CD14-positive monocyte (primary cell): Measurements from ENCODE around the gene SAT2. TPM values are rescaled to one million over a fixed set of nuclear protein-coding genes. Genes with fewer than 3 reads are reported as not detected.

ENCODE experiments used
- DNase-seq, 3 donors: peaks; one replicate each; pipeline ENCODE4 v3.0.0-alpha.2; 2011 to 2022
- H2AFZ ChIP-seq: 2 replicates; pipeline ENCODE4 v1.6.0; 2012; ENCODE audit warnings: mild to moderate bottlenecking, low read depth, low read length, inconsistent platforms; ENCODE audit not compliant: insufficient read depth, poor library complexity, severe bottlenecking
- H3K27ac ChIP-seq, 2 donors: 1 replicate in 1 of 2; 2 replicates in 1 of 2; pipeline ENCODE4 v1.5.1; 2012 to 2013; ENCODE audit warnings: low read length in 2 of 2, control low read depth in 1 of 2, inconsistent platforms in 1 of 2, low read depth in 1 of 2, mild to moderate bottlenecking in 1 of 2
- H3K27me3 ChIP-seq, 2 donors: one replicate each; pipeline versions ENCODE4 v1.6.0 to v1.6.1; 2011 to 2013; ENCODE audit warnings: low read length in 2 of 2; ENCODE audit not compliant: control insufficient read depth in 2 of 2, insufficient read depth in 2 of 2
- H3K36me3 ChIP-seq, 2 donors: replicated peaks in 1 of 2; 1 replicate in 1 of 2; 2 replicates in 1 of 2; pipeline versions ENCODE4 v1.5.1 to v1.6.1; 2012 to 2013; ENCODE audit warnings: low read length in 2 of 2, control low read depth in 1 of 2, inconsistent platforms in 1 of 2, mild to moderate bottlenecking in 1 of 2; ENCODE audit not compliant: insufficient read depth in 2 of 2, control insufficient read depth in 1 of 2
- H3K4me1 ChIP-seq, 2 donors: 1 replicate in 1 of 2; 2 replicates in 1 of 2; pipeline versions ENCODE4 v1.5.1 to v1.6.1; 2012 to 2013; ENCODE audit warnings: low read length in 2 of 2, control low read depth in 1 of 2, inconsistent platforms in 1 of 2, mild to moderate bottlenecking in 1 of 2, moderate library complexity in 1 of 2; ENCODE audit not compliant: insufficient read depth in 2 of 2, control insufficient read depth in 1 of 2
- H3K4me2 ChIP-seq: replicated peaks from 2 replicates; pipeline ENCODE3; 2012; ENCODE audit warnings: low read length, moderate library complexity, mild to moderate bottlenecking; ENCODE audit not compliant: poor library complexity, severe bottlenecking; ENCODE audit errors: extremely low read depth
- H3K4me3 ChIP-seq, 3 experiments: fragments of 200-600 bp in 1 of 3; sonication (generic) in 1 of 3; replicated peaks in 1 of 3; 1 replicate in 2 of 3; 2 replicates in 1 of 3; pipeline ENCODE4 v1.5.1; 2011 to 2013; ENCODE audit warnings: low read length in 3 of 3, mild to moderate bottlenecking in 3 of 3, control low read depth in 2 of 3, low read depth in 2 of 3, inconsistent platforms in 1 of 3, moderate library complexity in 1 of 3
- H3K79me2 ChIP-seq: 2 replicates; pipeline ENCODE4 v1.6.0; 2012; ENCODE audit warnings: mild to moderate bottlenecking, control low read depth, inconsistent platforms, low read length, moderate library complexity; ENCODE audit not compliant: insufficient read depth
- H3K9ac ChIP-seq: 2 replicates; pipeline ENCODE4 v1.6.0; 2017; ENCODE audit warnings: low read length, mild to moderate bottlenecking; ENCODE audit not compliant: insufficient read depth, poor library complexity, severe bottlenecking
- H3K9me3 ChIP-seq, 2 donors: replicated peaks in 1 of 2; 1 replicate in 1 of 2; 2 replicates in 1 of 2; pipeline versions ENCODE4 v1.5.1 to v1.6.1; 2012 to 2013; ENCODE audit warnings: low read length in 2 of 2, control low read depth in 1 of 2; ENCODE audit not compliant: control insufficient read depth in 1 of 2, insufficient read depth in 1 of 2
- H4K20me1 ChIP-seq: 2 replicates; pipeline ENCODE4 v1.6.0; 2012; ENCODE audit warnings: mild to moderate bottlenecking, low read length, control low read depth, moderate library complexity; ENCODE audit not compliant: insufficient read depth
- H3K27ac Mint-ChIP-seq, 7 donors: one replicate each; pipeline ENCODE4 v1.8.0; 2020; ENCODE audit warnings: mild to moderate bottlenecking in 7 of 7, mixed read lengths in 7 of 7, moderate library complexity in 6 of 7, inconsistent platforms in 2 of 7
- H3K27me3 Mint-ChIP-seq, 3 donors: one replicate each; pipeline ENCODE4 v1.8.0; 2021 to 2022; ENCODE audit warnings: low read depth in 3 of 3, mild to moderate bottlenecking in 3 of 3, mixed read lengths in 3 of 3, moderate library complexity in 3 of 3, inconsistent platforms in 1 of 3
- H3K36me3 Mint-ChIP-seq, 2 donors: one replicate each; pipeline ENCODE4 v1.8.0; 2020; ENCODE audit warnings: mixed read lengths in 2 of 2, inconsistent platforms in 1 of 2, mild to moderate bottlenecking in 1 of 2
- H3K4me1 Mint-ChIP-seq: one replicate; pipeline ENCODE4 v1.8.0; 2020; ENCODE audit warnings: mild to moderate bottlenecking, mixed read lengths
- H3K4me3 Mint-ChIP-seq, 2 donors: one replicate each; pipeline ENCODE4 v1.8.0; 2020; ENCODE audit warnings: mild to moderate bottlenecking in 2 of 2, mixed read lengths in 2 of 2, moderate library complexity in 1 of 2
- H3K9me3 Mint-ChIP-seq, 7 donors: one replicate each; pipeline ENCODE4 v1.8.0; 2020 to 2022; ENCODE audit warnings: mixed read lengths in 7 of 7, mild to moderate bottlenecking in 6 of 7, moderate library complexity in 6 of 7, inconsistent platforms in 2 of 7
- CTCF ChIP-seq: fragments of 200-600 bp; IDR thresholded peaks from one replicate; pipeline ENCODE4 v1.8.0; 2022; ENCODE audit warnings: antibody characterized with exemption, mild to moderate bottlenecking
- WGBS: methylation state at CpG from one replicate; pipeline ENCODE4 v1.1.5; 2013; ENCODE audit warnings: missing lambda C conversion rate; ENCODE audit not compliant: insufficient coverage; 5-methylcytosine and 5-hydroxymethylcytosine counted together
- intact Hi-C, 2 donors: fragments of 100-400 bp; cut with micrococcal nuclease; formaldehyde crosslinking; loops; one replicate each; pipeline versions ENCODE4 v1.15.0 to v1.15.1; 2023
- polyA plus RNA-seq, 3 donors: library from polyadenylated mRNA; depleted of rRNA in 1 of 3; unstranded in 2 of 3; stranded (reverse) in 1 of 3; fragments of 300-500 nt in 2 of 3; fragments of >200 nt in 1 of 3; fragmentation: Illumina TruSeq in 2 of 3; gene quantifications; 1 replicate in 2 of 3; 2 replicates in 1 of 3; pipeline ENCODE4 v1.2.3, GENCODE V29; 2012 to 2021

SAT2 gene
- polyA plus RNA-seq, 3 donors = 83.4 to 155 (median 89.8) TPM

GRCh38 chr17:7588553-7589203, 38.9 kb downstream of the SAT2 start:
- no peak for DNase-seq
- Histone ChIP-seq H3K9ac (peak overlapping the region; percentile 40), H3K36me3 (peaks cover 53 to 55% of the 10 kb centered on the region in 2 donors), H3K27me3 (no peaks in the 10 kb centered on the region), H3K9me3 (no peaks in the 10 kb centered on the region), H4K20me1 (peaks cover 17% of the 10 kb centered on the region), H3K79me2 (peaks cover 42% of the 10 kb centered on the region), H3K4me3 (peak overlapping the region in 1 of 3 experiments; percentile 58), H2AFZ (no peak overlapping the region), H3K4me2 (peak overlapping the region; percentile 66), H3K4me1 (peaks cover 47 to 58% of the 10 kb centered on the region in 2 donors), H3K27ac (peak overlapping the region; percentile 57 to 76)
- intact Hi-C loops = loop anchor here (2.0 to 5.0 kb wide), 3 partner anchors 16 to 86 kb away; no protein-coding TSS in a partner anchor
- TF ChIP-seq CTCF = no peak
- Mint-ChIP-seq H3K4me1 (peaks cover 35% of the 10 kb centered on the region), H3K27ac (peak overlapping the region in 6 of 7 donors; percentile 71 to 91 (median 86)), H3K9me3 (peaks cover 0 to 4% (median 0%) of the 10 kb centered on the region in 7 donors), H3K4me3 (no peak overlapping the region), H3K27me3 (peaks cover 0 to 2% (median 2%) of the 10 kb centered on the region in 3 donors), H3K36me3 (peaks cover 52 to 68% of the 10 kb centered on the region in 2 donors)
- 86% methylated on average over 16 of the region's 30 CpGs for WGBS

- TF ChIP-seq CTCF = no peak
- Histone ChIP-seq H3K4me2 (peak overlapping the region; percentile 66), H3K36me3 (peaks cover 42 to 44% of the 10 kb centered on the region in 2 donors), H3K27ac (peak overlapping the region; percentile 57 to 76), H3K79me2 (peaks cover 49% of the 10 kb centered on the region), H3K27me3 (no peaks in the 10 kb centered on the region), H3K4me3 (peak overlapping the region in 1 of 3 experiments; percentile 58), H4K20me1 (peaks cover 23% of the 10 kb centered on the region), H2AFZ (no peak overlapping the region), H3K4me1 (peaks cover 55 to 68% of the 10 kb centered on the region in 2 donors), H3K9ac (peak overlapping the region; percentile 40), H3K9me3 (no peaks in the 10 kb centered on the region)
- Mint-ChIP-seq H3K4me1 (peaks cover 40% of the 10 kb centered on the region), H3K27ac (peak overlapping the region; percentile 70 to 91 (median 86)), H3K27me3 (peaks cover 0 to 2% (median 2%) of the 10 kb centered on the region in 3 donors), H3K9me3 (peaks cover 0 to 4% (median 0%) of the 10 kb centered on the region in 7 donors), H3K4me3 (peak overlapping the region; percentile 32 to 52), H3K36me3 (peaks cover 42 to 57% of the 10 kb centered on the region in 2 donors)
- WGBS = 73% methylated on average over 6 of the region's 12 CpGs
- DNase-seq = peak in 2 of 3 donors; percentile 50
- intact Hi-C loops = loop anchor here (2.0 to 5.0 kb wide), 3 partner anchors 15 to 85 kb away; no protein-coding TSS in a partner anchor
Measured at GRCh38 chr17:7587420-7588151, 40.0 kb downstream of the SAT2 start.
